ENCODE data around the gene ATP13A3.

ATP13A3 gene

GRCh38 chr3:194373899-194374298 is 112.9 kb downstream of the ATP13A3 start:
- Histone ChIP-seq H3K4me3 (ENCODE audit: low read length in 2 of 2) (no peak overlapping the region), H3K27ac (ENCODE audit: low read length) (no peak overlapping the region), H3K9ac (ENCODE audit: low read length in 2 of 2) (no peak overlapping the region), H3K9me3 (ENCODE audit: control insufficient read depth in 2 of 2, low read length in 2 of 2) (no peaks in the 10 kb centered on the region), H3K36me3 (ENCODE audit: control insufficient read depth in 2 of 2, insufficient read depth in 2 of 2, low read length in 2 of 2) (no peaks in the 10 kb centered on the region), H3K4me1 (ENCODE audit: control insufficient read depth, insufficient read depth, low read length) (peaks cover 5% of the 10 kb centered on the region), H3K27me3 (ENCODE audit: control insufficient read depth in 1 of 2, insufficient read depth in 2 of 2, low read length in 2 of 2) (peaks cover 9 to 10% of the 10 kb centered on the region in 2 donors)

- H3K9ac ChIP-seq (ENCODE audit: low read length in 2 of 2): no peak overlapping the region
- peaks cover 9% of the 10 kb centered on the region for H3K4me1 ChIP-seq (ENCODE audit: control insufficient read depth, insufficient read depth, low read length)
- peaks cover 12 to 14% of the 10 kb centered on the region in 2 donors for H3K27me3 ChIP-seq (ENCODE audit: control insufficient read depth in 1 of 2, insufficient read depth in 2 of 2, low read length in 2 of 2)
Measured at GRCh38 chr3:194373028-194373427, 113.8 kb downstream of the ATP13A3 start.

GRCh38 chr3:194370753-194371152 is 116.0 kb downstream of the ATP13A3 start:
- no peaks in the 10 kb centered on the region for H3K36me3 ChIP-seq (ENCODE audit: control insufficient read depth in 2 of 2, insufficient read depth in 2 of 2, low read length in 2 of 2)
- H3K27me3 ChIP-seq (ENCODE audit: control insufficient read depth in 1 of 2, insufficient read depth in 2 of 2, low read length in 2 of 2): peaks cover 6 to 11% of the 10 kb centered on the region in 2 donors
- H3K4me3 ChIP-seq (ENCODE audit: low read length in 2 of 2): no peak overlapping the region
- H3K9me3 ChIP-seq (ENCODE audit: control insufficient read depth in 2 of 2, low read length in 2 of 2): no peaks in the 10 kb centered on the region
- H3K4me1 ChIP-seq (ENCODE audit: control insufficient read depth, insufficient read depth, low read length): peaks cover 9% of the 10 kb centered on the region
- H3K9ac ChIP-seq (ENCODE audit: low read length in 2 of 2): no peak overlapping the region
- no peak overlapping the region for H3K27ac ChIP-seq (ENCODE audit: low read length)

More at GRCh38 chr3:194373028-194373427, 113.8 kb downstream of the ATP13A3 start:
- Histone ChIP-seq H3K36me3 (ENCODE audit: control insufficient read depth in 2 of 2, insufficient read depth in 2 of 2, low read length in 2 of 2) (no peaks in the 10 kb centered on the region), H3K4me3 (ENCODE audit: low read length in 2 of 2) (no peak overlapping the region), H3K9me3 (ENCODE audit: control insufficient read depth in 2 of 2, low read length in 2 of 2) (no peaks in the 10 kb centered on the region), H3K27ac (ENCODE audit: low read length) (no peak overlapping the region)

- H3K36me3 ChIP-seq (ENCODE audit: control insufficient read depth in 2 of 2, insufficient read depth in 2 of 2, low read length in 2 of 2): no peaks in the 10 kb centered on the region
- peaks cover 14% of the 10 kb centered on the region for H3K4me1 ChIP-seq (ENCODE audit: control insufficient read depth, insufficient read depth, low read length)
- no peak within 1 kb of the TSS for H3K27ac ChIP-seq (ENCODE audit: low read length)
- peaks cover 6 to 11% of the 10 kb centered on the region in 2 donors for H3K27me3 ChIP-seq (ENCODE audit: control insufficient read depth in 1 of 2, insufficient read depth in 2 of 2, low read length in 2 of 2)
- no peak within 1 kb of the TSS for H3K9ac ChIP-seq (ENCODE audit: low read length in 2 of 2)
- no peak within 1 kb of the TSS for H3K4me3 ChIP-seq (ENCODE audit: low read length in 2 of 2)
- no peaks in the 10 kb centered on the region for H3K9me3 ChIP-seq (ENCODE audit: control insufficient read depth in 2 of 2, low read length in 2 of 2)
Measured at GRCh38 chr3:194369522-194370279, 117.1 kb downstream of the ATP13A3 start, which contains the start of gene LRRC15. LRRC15 (minus strand) TSS chr3:194369743; CDS start chr3:194361043, 8,700 bp downstream.

- Histone ChIP-seq H3K27me3 (ENCODE audit: control insufficient read depth in 1 of 2, insufficient read depth in 2 of 2, low read length in 2 of 2) (peaks cover 6 to 11% of the 10 kb centered on the region in 2 donors), H3K4me1 (ENCODE audit: control insufficient read depth, insufficient read depth, low read length) (peaks cover 19% of the 10 kb centered on the region)
Measured at GRCh38 chr3:194368918-194369317, 117.9 kb downstream of the ATP13A3 start.

GRCh38 chr3:194367992-194368841 is 118.6 kb downstream of the ATP13A3 start:
- Histone ChIP-seq H3K27ac (ENCODE audit: low read length) (no peak overlapping the region), H3K9ac (ENCODE audit: low read length in 2 of 2) (no peak overlapping the region), H3K4me1 (ENCODE audit: control insufficient read depth, insufficient read depth, low read length) (peaks cover 19% of the 10 kb centered on the region), H3K9me3 (ENCODE audit: control insufficient read depth in 2 of 2, low read length in 2 of 2) (no peaks in the 10 kb centered on the region), H3K36me3 (ENCODE audit: control insufficient read depth in 2 of 2, insufficient read depth in 2 of 2, low read length in 2 of 2) (no peaks in the 10 kb centered on the region), H3K27me3 (ENCODE audit: control insufficient read depth in 1 of 2, insufficient read depth in 2 of 2, low read length in 2 of 2) (peaks cover 6 to 11% of the 10 kb centered on the region in 2 donors), H3K4me3 (ENCODE audit: low read length in 2 of 2) (no peak overlapping the region)

More at GRCh38 chr3:194368918-194369317, 117.9 kb downstream of the ATP13A3 start:
- Histone ChIP-seq H3K4me3 (ENCODE audit: low read length in 2 of 2) (no peak overlapping the region), H3K9ac (ENCODE audit: low read length in 2 of 2) (no peak overlapping the region), H3K36me3 (ENCODE audit: control insufficient read depth in 2 of 2, insufficient read depth in 2 of 2, low read length in 2 of 2) (no peaks in the 10 kb centered on the region), H3K9me3 (ENCODE audit: control insufficient read depth in 2 of 2, low read length in 2 of 2) (no peaks in the 10 kb centered on the region), H3K27ac (ENCODE audit: low read length) (no peak overlapping the region)

- H3K9ac ChIP-seq (ENCODE audit: low read length in 2 of 2): no peak overlapping the region
- peaks cover 6 to 14% of the 10 kb centered on the region in 2 donors for H3K27me3 ChIP-seq (ENCODE audit: control insufficient read depth in 1 of 2, insufficient read depth in 2 of 2, low read length in 2 of 2)
- H3K27ac ChIP-seq (ENCODE audit: low read length): no peak overlapping the region
- no peak overlapping the region for H3K4me3 ChIP-seq (ENCODE audit: low read length in 2 of 2)
- H3K36me3 ChIP-seq (ENCODE audit: control insufficient read depth in 2 of 2, insufficient read depth in 2 of 2, low read length in 2 of 2): no peaks in the 10 kb centered on the region
- H3K4me1 ChIP-seq (ENCODE audit: control insufficient read depth, insufficient read depth, low read length): peaks cover 19% of the 10 kb centered on the region
- no peaks in the 10 kb centered on the region for H3K9me3 ChIP-seq (ENCODE audit: control insufficient read depth in 2 of 2, low read length in 2 of 2)
Measured at GRCh38 chr3:194365978-194366490, 120.8 kb downstream of the ATP13A3 start.

GRCh38 chr3:194365526-194365925 is 121.3 kb downstream of the ATP13A3 start:
- Histone ChIP-seq H3K9ac (ENCODE audit: low read length in 2 of 2) (no peak overlapping the region), H3K9me3 (ENCODE audit: control insufficient read depth in 2 of 2, low read length in 2 of 2) (no peaks in the 10 kb centered on the region), H3K36me3 (ENCODE audit: control insufficient read depth in 2 of 2, insufficient read depth in 2 of 2, low read length in 2 of 2) (no peaks in the 10 kb centered on the region), H3K4me1 (ENCODE audit: control insufficient read depth, insufficient read depth, low read length) (peaks cover 19% of the 10 kb centered on the region), H3K27me3 (ENCODE audit: control insufficient read depth in 1 of 2, insufficient read depth in 2 of 2, low read length in 2 of 2) (peaks cover 6 to 14% of the 10 kb centered on the region in 2 donors), H3K4me3 (ENCODE audit: low read length in 2 of 2) (no peak overlapping the region), H3K27ac (ENCODE audit: low read length) (no peak overlapping the region)

- Histone ChIP-seq H3K4me3 (ENCODE audit: low read length in 2 of 2) (no peak overlapping the region), H3K4me1 (ENCODE audit: control insufficient read depth, insufficient read depth, low read length) (peaks cover 19% of the 10 kb centered on the region), H3K36me3 (ENCODE audit: control insufficient read depth in 2 of 2, insufficient read depth in 2 of 2, low read length in 2 of 2) (no peaks in the 10 kb centered on the region), H3K9me3 (ENCODE audit: control insufficient read depth in 2 of 2, low read length in 2 of 2) (no peaks in the 10 kb centered on the region), H3K9ac (ENCODE audit: low read length in 2 of 2) (no peak overlapping the region), H3K27ac (ENCODE audit: low read length) (no peak overlapping the region), H3K27me3 (ENCODE audit: control insufficient read depth in 1 of 2, insufficient read depth in 2 of 2, low read length in 2 of 2) (peaks cover 6 to 14% of the 10 kb centered on the region in 2 donors)
Measured at GRCh38 chr3:194364652-194365434, 122.0 kb downstream of the ATP13A3 start.

GRCh38 chr3:194364314-194364651 is 122.5 kb downstream of the ATP13A3 start:
- Histone ChIP-seq H3K4me3 (ENCODE audit: low read length in 2 of 2) (no peak overlapping the region), H3K4me1 (ENCODE audit: control insufficient read depth, insufficient read depth, low read length) (peaks cover 14% of the 10 kb centered on the region), H3K27me3 (ENCODE audit: control insufficient read depth in 1 of 2, insufficient read depth in 2 of 2, low read length in 2 of 2) (peaks cover 9% of the 10 kb centered on the region in 2 donors), H3K36me3 (ENCODE audit: control insufficient read depth in 2 of 2, insufficient read depth in 2 of 2, low read length in 2 of 2) (no peaks in the 10 kb centered on the region), H3K9ac (ENCODE audit: low read length in 2 of 2) (no peak overlapping the region), H3K27ac (ENCODE audit: low read length) (no peak overlapping the region), H3K9me3 (ENCODE audit: control insufficient read depth in 2 of 2, low read length in 2 of 2) (no peaks in the 10 kb centered on the region)

Measured in stomach smooth muscle (tissue), 2 donors.